K562 (cell line): Measurements from ENCODE around the gene FIBP. TPM values are rescaled to one million over a fixed set of nuclear protein-coding genes. Genes with fewer than 3 reads are reported as not detected.

Experiments used
- AFF4 ChIP-seq: sonication (generic); formaldehyde crosslinking; IDR thresholded peaks from 2 replicates; pipeline ENCODE4 v1.8.0; 2023; ENCODE audit warnings: mild to moderate bottlenecking, missing genetic modification reagents
- ARID1B ChIP-seq: fragments of 450-650 bp; IDR thresholded peaks from 2 replicates; pipeline ENCODE4 v1.6.1; 2016; ENCODE audit warnings: antibody characterized with exemption, mild to moderate bottlenecking, inconsistent platforms
- BRCA1 ChIP-seq, 2 experiments: fragments of 450-650 bp in 1 of 2; sonication (generic) in 1 of 2; formaldehyde crosslinking in 1 of 2; IDR thresholded peaks; 2 replicates each; pipeline versions ENCODE4 v1.5.0 to v1.6.1; 2017 to 2020; ENCODE audit warnings: mild to moderate bottlenecking in 1 of 2, missing genetic modification reagents in 1 of 2
- DACH1 ChIP-seq: fragments of 450-650 bp; IDR thresholded peaks from 2 replicates; pipeline ENCODE4 v1.6.1; 2018; ENCODE audit not compliant: partially characterized antibody
- E2F6 ChIP-seq, 2 experiments: IDR thresholded peaks; 2 replicates each; pipeline ENCODE4 v1.6.1; 2011; ENCODE audit warnings: borderline replicate concordance in 1 of 2, control low read depth in 1 of 2, low read depth in 1 of 2, low read length in 1 of 2, mild to moderate bottlenecking in 1 of 2, mixed read lengths in 1 of 2, moderate library complexity in 1 of 2; ENCODE audit not compliant: insufficient read depth in 1 of 2, insufficient read length in 1 of 2, poor library complexity in 1 of 2, severe bottlenecking in 1 of 2; ENCODE audit errors: extremely low read depth in 1 of 2
- ESRRA ChIP-seq: fragments of 450-650 bp; IDR thresholded peaks from 2 replicates; pipeline ENCODE4 v1.6.1; 2014; ENCODE audit warnings: low read depth, mild to moderate bottlenecking, moderate library complexity, borderline replicate concordance
- EWSR1 ChIP-seq: fragments of 450-650 bp; IDR thresholded peaks from 2 replicates; pipeline ENCODE4 v1.6.1; 2018; ENCODE audit warnings: borderline replicate concordance, mild to moderate bottlenecking, low read depth, moderate library complexity; ENCODE audit not compliant: partially characterized antibody
- EZH2 ChIP-seq: IDR thresholded peaks from 2 replicates; pipeline ENCODE4 v1.6.1; 2012; ENCODE audit warnings: low read depth, mild to moderate bottlenecking, inconsistent platforms, low read length, borderline replicate concordance
- HEY1 ChIP-seq: fragments of 250-450 bp; sonication (Bioruptor Pico); IDR thresholded peaks from 2 replicates; pipeline ENCODE4 v1.5.0; 2020; ENCODE audit warnings: mild to moderate bottlenecking, moderate library complexity, borderline replicate concordance
- KLF6 ChIP-seq: fragments of 250-450 bp; sonication (Bioruptor Pico); IDR thresholded peaks from 2 replicates; pipeline ENCODE4 v1.4.0; 2020; ENCODE audit warnings: mild to moderate bottlenecking, moderate library complexity, borderline replicate concordance
- NELFE ChIP-seq: IDR thresholded peaks from 2 replicates; pipeline ENCODE4 v1.6.1; 2011; ENCODE audit warnings: mild to moderate bottlenecking; ENCODE audit not compliant: insufficient read depth, insufficient read length
- NONO ChIP-seq, 2 experiments: fragments of 200-400 bp in 1 of 2; fragments of 450-650 bp in 1 of 2; formaldehyde crosslinking in 1 of 2; IDR thresholded peaks; 2 replicates each; pipeline ENCODE4 v1.6.1; 2017; ENCODE audit warnings: low read depth in 2 of 2, mild to moderate bottlenecking in 2 of 2, moderate library complexity in 2 of 2, low read length in 1 of 2
- RAD21 ChIP-seq, 2 experiments: fragments of 250-450 bp in 1 of 2; fragments of 450-650 bp in 1 of 2; sonication (Bioruptor Pico) in 1 of 2; formaldehyde crosslinking in 1 of 2; IDR thresholded peaks in 1 of 2; conservative IDR thresholded peaks in 1 of 2; 2 replicates each; pipeline versions ENCODE4 v1.4.0 to v1.8.0; 2020 to 2022; ENCODE audit warnings: mild to moderate bottlenecking in 2 of 2, moderate library complexity in 1 of 2
- RBFOX2 ChIP-seq: fragments of 200-400 bp; formaldehyde crosslinking; IDR thresholded peaks from 2 replicates; pipeline ENCODE4 v1.6.1; 2017; ENCODE audit warnings: low read depth, mild to moderate bottlenecking, low read length, moderate library complexity
- RFX7 ChIP-seq: fragments of 250-450 bp; sonication (Bioruptor Pico); IDR thresholded peaks from 2 replicates; pipeline ENCODE4 v1.5.1; 2021; ENCODE audit warnings: mild to moderate bottlenecking
- STAT5A ChIP-seq: IDR thresholded peaks from 2 replicates; pipeline ENCODE4 v1.6.1; 2012; ENCODE audit warnings: low read length, inconsistent platforms, borderline replicate concordance
- TRIM24 ChIP-seq, 2 experiments: fragments of 450-650 bp; IDR thresholded peaks; 2 replicates each; pipeline ENCODE4 v1.6.1; 2016
- ZKSCAN3 ChIP-seq: fragments of 250-450 bp; sonication (Bioruptor Pico); IDR thresholded peaks from 2 replicates; pipeline ENCODE4 v1.4.0; 2020
- ZNF274 ChIP-seq: IDR thresholded peaks from 2 replicates; pipeline ENCODE4 v1.6.1; 2011; ENCODE audit warnings: low read depth, mild to moderate bottlenecking, low read length, moderate library complexity, borderline replicate concordance
- ZNF277 ChIP-seq: fragments of 250-450 bp; sonication (Bioruptor Pico); IDR thresholded peaks from 2 replicates; pipeline ENCODE4 v1.8.0; 2022; ENCODE audit warnings: inconsistent platforms, mild to moderate bottlenecking, moderate library complexity, borderline replicate concordance
- ZNF764 ChIP-seq: fragments of 250-450 bp; sonication (Bioruptor Pico); IDR thresholded peaks from 2 replicates; pipeline ENCODE4 v1.4.0; 2020; ENCODE audit warnings: low read depth, mild to moderate bottlenecking, moderate library complexity
- polyA plus RNA-seq, 8 experiments: library from polyadenylated mRNA; depleted of rRNA in 4 of 8; stranded (reverse) in 5 of 8; unstranded in 3 of 8; fragments of >200 nt; fragmentation: Nextera tagmentation in 2 of 8; fragmentation: Illumina TruSeq in 1 of 8; extraction: Ambion mirVana in 2 of 8; extraction: Trizol in 1 of 8; gene quantifications; 2 replicates each; pipeline versions ENCODE4 v1.2.1 to v1.2.3, GENCODE V29; 2011 to 2014; ENCODE audit warnings: inconsistent platforms in 1 of 8, missing spikeins in 1 of 8
- total RNA-seq, 7 experiments: library from RNA; depleted of rRNA in 6 of 7; stranded (reverse); fragments of >200 nt in 6 of 7; fragmentation: Illumina TruSeq in 2 of 7; extraction: Trizol in 2 of 7; gene quantifications; 2 replicates each; pipeline versions ENCODE4 v1.2.1 to v1.2.3, GENCODE V29; 2011 to 2021; ENCODE audit warnings: low replicate concordance in 1 of 7

The FIBP gene
- total and polyA plus RNA-seq, 9 of the 15 experiments (the other 6 are each of a cell fraction or from before 2014, with no cell fraction given): 41.2 to 79.2 (median 48.6) TPM

GRCh38 chr11:65911682-65912568 is 23.7 kb upstream of the FIBP start (continued):
- peak; percentile 9; the same call in 1 of the 2 replicates for TF ChIP-seq ARID1B
- TF ChIP-seq RAD21 (CRISPR knock-in tag; conservative IDR thresholded peaks at IDR 0.05 in 1 of 2, IDR thresholded peaks at IDR 0.05 in 1 of 2): peak; percentile 43 to 74; a peak in 3 of 4 replicates
- no peak for TF ChIP-seq ZNF277 (CRISPR knock-in tag)
- TF ChIP-seq NONO (IDR thresholded peaks at IDR 0.05; ENCODE audit: low read depth in 2 of 2, low read length in 1 of 2): no peak
- no peak for TF ChIP-seq ZNF764 (CRISPR knock-in tag)
- no peak for TF ChIP-seq EWSR1
- TF ChIP-seq EZH2: no peak
- TF ChIP-seq STAT5A: no peak
- TF ChIP-seq HEY1 (CRISPR knock-in tag): no peak
- TF ChIP-seq ZNF274: no peak
- TF ChIP-seq KLF6: no peak
- TF ChIP-seq RFX7 (CRISPR knock-in tag): no peak
- TF ChIP-seq TRIM24 (IDR thresholded peaks at IDR 0.05): no peak
- TF ChIP-seq ESRRA: peak; percentile 82
- peak; percentile 84 to 91 for TF ChIP-seq E2F6 (IDR thresholded peaks at IDR 0.05; ENCODE audit: borderline replicate concordance in 1 of 2, extremely low read depth in 1 of 2, insufficient read depth in 1 of 2, insufficient read length in 1 of 2, low read depth in 1 of 2, low read length in 1 of 2, poor library complexity in 1 of 2, severe bottlenecking in 1 of 2)
- TF ChIP-seq ZKSCAN3 (CRISPR knock-in tag): no peak
- no peak for TF ChIP-seq AFF4 (CRISPR knock-in tag)
- TF ChIP-seq BRCA1 (IDR thresholded peaks at IDR 0.05): no peak
- TF ChIP-seq BRCA1 (CRISPR knock-in tag; IDR thresholded peaks at IDR 0.05): no peak
- no peak for TF ChIP-seq DACH1
- no peak for TF ChIP-seq NELFE
- peak; percentile 61 for TF ChIP-seq RBFOX2
